OCI-LY7 (cell line): ENCODE results near the gene PRR7.

Experiments
- EZH2phosphoT487 ChIP-seq: fragments of 200-600 bp; sonication (generic); IDR thresholded peaks from 2 replicates; pipeline ENCODE4 v1.6.1; 2018; ENCODE audit warnings: low read depth, borderline replicate concordance, mild to moderate bottlenecking, mixed run types, antibody characterized with exemption, low read length, moderate library complexity, mixed read lengths
- TF ChIP-seq, protein P1 (sequence below): fragments of 200-600 bp; sonication (generic); conservative IDR thresholded peaks from 2 replicates; pipeline ENCODE4 v1.5.1; 2014; ENCODE audit warnings: mild to moderate bottlenecking, antibody characterized with exemption, low read length, moderate library complexity, mixed read lengths

DNA sequence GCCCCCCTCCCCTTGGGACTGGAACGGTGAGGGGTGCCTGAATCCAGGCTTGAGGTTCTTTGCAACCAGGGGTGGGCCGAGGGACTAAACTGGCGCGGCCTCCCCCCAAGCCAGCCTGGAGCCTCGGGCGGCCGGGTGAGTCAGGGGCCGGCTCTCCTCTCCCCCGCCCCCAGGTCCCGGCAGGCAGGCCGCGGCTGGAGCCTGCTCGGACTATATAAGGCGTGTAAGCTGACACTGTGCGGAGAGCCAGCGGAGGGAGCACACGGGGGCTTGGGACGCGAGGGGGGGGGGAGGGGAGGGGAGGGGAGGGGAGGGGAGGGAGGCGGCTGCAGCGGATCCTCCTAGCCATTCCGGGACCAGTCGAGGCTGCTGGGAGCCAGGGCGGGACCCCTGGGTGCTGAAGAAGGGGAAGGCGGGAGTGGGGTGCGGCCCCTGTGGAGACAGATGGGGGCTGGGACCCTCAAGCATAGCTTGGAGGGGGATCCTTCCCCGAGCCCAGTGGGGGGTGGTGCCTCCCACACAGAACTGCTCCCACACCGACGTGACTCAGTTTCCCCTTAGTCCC lies 50.2 kb downstream of the PRR7 start:
- TF ChIP-seq, protein P1, sequence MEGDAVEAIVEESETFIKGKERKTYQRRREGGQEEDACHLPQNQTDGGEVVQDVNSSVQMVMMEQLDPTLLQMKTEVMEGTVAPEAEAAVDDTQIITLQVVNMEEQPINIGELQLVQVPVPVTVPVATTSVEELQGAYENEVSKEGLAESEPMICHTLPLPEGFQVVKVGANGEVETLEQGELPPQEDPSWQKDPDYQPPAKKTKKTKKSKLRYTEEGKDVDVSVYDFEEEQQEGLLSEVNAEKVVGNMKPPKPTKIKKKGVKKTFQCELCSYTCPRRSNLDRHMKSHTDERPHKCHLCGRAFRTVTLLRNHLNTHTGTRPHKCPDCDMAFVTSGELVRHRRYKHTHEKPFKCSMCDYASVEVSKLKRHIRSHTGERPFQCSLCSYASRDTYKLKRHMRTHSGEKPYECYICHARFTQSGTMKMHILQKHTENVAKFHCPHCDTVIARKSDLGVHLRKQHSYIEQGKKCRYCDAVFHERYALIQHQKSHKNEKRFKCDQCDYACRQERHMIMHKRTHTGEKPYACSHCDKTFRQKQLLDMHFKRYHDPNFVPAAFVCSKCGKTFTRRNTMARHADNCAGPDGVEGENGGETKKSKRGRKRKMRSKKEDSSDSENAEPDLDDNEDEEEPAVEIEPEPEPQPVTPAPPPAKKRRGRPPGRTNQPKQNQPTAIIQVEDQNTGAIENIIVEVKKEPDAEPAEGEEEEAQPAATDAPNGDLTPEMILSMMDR: no peak
- TF ChIP-seq EZH2phosphoT487: no peak
